GM12892 (cell line): ENCODE measurements around the gene XYLT2.
"Not testable (repeated sequence)": the region's sequence is repeated elsewhere in the genome, so short reads cannot be mapped to it uniquely, and the experiment has no call there.

Experiments
- DNase-seq: peaks from one replicate; pipeline ENCODE4 v3.0.0; 2011; ENCODE audit not compliant: insufficient read length
- FAIRE-seq: peaks from 2 replicates; lab custom pipeline; 2011; peaks lifted over from hg19 to GRCh38; lab: Jason Lieb, UNC
- POLR2A ChIP-seq: IDR thresholded peaks from 2 replicates; pipeline ENCODE4 v1.6.1; 2011; ENCODE audit warnings: low read depth, low read length, control low read depth
- POLR2AphosphoS5 ChIP-seq: IDR thresholded peaks from 2 replicates; pipeline ENCODE4 v1.6.1; 2011; ENCODE audit warnings: low read depth, low read length, control low read depth
- TAF1 ChIP-seq: IDR thresholded peaks from 2 replicates; pipeline ENCODE4 v1.6.1; 2011; ENCODE audit warnings: low read depth, mild to moderate bottlenecking, control low read depth, low read length, borderline replicate concordance

Gene XYLT2

DNA sequence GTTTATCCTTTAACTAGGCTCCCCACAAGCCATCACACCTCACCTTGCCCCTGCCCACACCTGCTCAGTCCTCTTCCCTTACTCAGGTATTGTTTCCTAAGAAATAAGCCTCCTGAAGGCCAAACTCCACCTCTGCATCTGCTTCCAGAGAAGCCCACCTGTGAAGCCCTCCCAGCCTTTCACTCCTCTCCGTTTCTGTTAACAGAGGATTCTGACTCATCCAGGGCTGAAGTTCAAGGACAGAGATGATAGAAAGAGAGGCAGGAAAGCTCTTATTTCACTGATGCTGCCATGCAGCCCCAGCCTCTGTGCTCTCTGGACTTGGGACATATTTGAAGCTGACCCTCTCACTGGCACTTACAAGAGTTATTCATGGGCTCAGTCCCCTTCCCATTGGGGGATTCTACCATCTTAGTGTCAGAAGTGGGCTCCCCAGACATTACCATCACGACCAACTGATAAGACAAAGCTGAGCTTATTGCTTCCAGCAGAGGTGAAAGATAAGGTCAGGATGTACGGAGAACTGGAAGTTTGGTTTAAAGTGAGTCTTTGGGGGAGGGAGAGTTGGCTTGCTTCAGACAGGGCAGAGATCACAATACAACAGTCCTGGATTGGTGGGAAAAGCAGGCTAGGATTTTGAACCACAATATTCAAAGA lies 35.3 kb upstream of the XYLT2 start:
- TF ChIP-seq POLR2A (no peak), POLR2AphosphoS5 (no peak), TAF1 (no peak)
- no peak for FAIRE-seq
- no peak for DNase-seq

DNA sequence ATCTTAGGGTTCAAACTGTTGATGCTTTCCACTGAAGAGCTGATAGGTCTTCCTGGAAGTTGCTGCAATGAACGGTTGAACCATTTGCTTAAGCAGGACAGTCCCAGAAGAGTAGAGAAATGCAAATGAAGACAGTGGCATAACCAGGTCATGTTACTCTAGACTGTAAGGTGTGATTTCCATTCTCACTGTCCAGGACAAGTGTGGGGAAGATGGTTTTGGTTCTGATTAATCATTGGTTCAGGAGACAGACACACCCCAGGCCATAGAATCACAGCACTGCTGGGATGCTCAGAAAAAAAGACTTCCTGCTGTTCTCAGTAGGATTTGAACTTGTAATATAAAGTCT lies 34.8 kb upstream of the XYLT2 start:
- FAIRE-seq (no peak), DNase-seq (no peak)
- no peak for TF ChIP-seq POLR2AphosphoS5
- TF ChIP-seq TAF1, result no peak
- no peak for TF ChIP-seq POLR2A

DNA sequence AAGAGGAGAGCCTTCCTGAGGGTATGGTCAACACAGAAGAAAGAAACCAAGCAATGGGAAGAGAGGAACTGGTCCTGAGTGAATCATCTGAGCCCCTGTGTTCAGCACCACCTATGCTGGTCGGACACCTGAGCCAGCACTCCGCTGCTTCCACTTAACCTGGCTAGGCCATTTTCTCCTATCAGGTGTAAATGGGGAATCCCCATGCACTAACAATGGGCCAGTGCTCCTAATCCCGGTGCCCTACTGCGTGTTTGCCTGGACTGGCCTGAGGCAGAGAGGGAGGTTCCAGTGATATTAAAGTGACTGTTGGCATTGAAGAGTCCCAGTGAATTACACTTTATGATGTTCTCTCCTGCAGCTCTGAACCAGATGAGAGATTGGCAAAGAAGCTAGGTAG lies 34.4 kb upstream of the XYLT2 start:
- FAIRE-seq (no peak), DNase-seq (no peak)
- TF ChIP-seq TAF1 (no peak), POLR2A (no peak), POLR2AphosphoS5 (no peak)

DNA sequence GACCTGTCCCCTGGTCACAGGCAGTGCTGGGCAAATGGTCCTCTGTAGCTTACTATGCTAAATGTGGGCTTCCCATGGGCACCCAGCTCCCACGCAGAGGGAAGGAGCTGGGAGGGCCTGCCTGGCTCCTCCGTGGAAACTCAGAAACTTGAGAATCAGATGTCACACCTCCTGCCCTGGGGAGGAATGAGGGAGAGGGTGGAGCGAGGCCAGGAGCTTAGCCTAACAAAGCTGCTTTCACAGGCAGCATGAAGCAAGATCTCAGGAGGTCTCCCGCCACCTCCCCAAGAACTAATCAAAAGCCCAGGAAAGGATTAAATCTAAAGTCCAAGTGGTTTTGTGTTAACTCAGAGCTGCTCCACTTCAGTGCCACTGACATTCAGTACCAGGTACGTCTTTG lies 33.6 kb upstream of the XYLT2 start:
- FAIRE-seq, result no peak
- TF ChIP-seq TAF1 (no peak), POLR2AphosphoS5 (no peak), POLR2A (no peak)
- DNase-seq, result no peak

- no peak for FAIRE-seq
- TF ChIP-seq POLR2AphosphoS5, result no peak
- TF ChIP-seq POLR2A, result no peak
- no peak for TF ChIP-seq TAF1
These were observed 31.4 kb upstream of the XYLT2 start for GRCh38 chr17:50314456-50315011.

GRCh38 chr17:50316016-50316587 lies 29.8 kb upstream of the XYLT2 start:
- TF ChIP-seq POLR2A (no peak), POLR2AphosphoS5 (no peak), TAF1 (no peak)
- no peak for FAIRE-seq
- no peak for DNase-seq

More at GRCh38 chr17:50314456-50315011, 31.4 kb upstream of the XYLT2 start:
- no peak for DNase-seq

DNA sequence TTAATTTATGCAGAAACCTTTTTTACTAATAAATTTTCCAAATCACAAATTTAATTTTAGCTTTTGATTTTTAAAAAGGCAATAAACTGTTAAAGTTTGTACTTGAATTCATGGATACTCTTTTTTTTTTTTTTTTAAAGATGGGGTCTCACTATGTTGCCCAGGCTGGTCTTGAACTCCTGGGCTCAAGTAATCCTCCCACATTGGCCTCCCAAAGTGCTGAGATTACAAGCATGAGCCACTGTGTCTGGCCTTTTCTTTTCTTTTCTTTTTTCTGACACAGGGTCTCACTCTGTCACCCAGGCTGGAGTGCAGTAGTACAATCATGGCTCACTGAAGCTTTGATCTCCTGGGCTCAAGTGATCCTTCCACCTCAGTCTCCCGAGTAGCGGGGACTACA lies 29.3 kb upstream of the XYLT2 start:
- DNase-seq, FAIRE-seq: not testable (repeated sequence)

GRCh38 chr17:50317121-50317520 lies 28.8 kb upstream of the XYLT2 start:
- FAIRE-seq, result no peak
- TF ChIP-seq POLR2A, result no peak
- TF ChIP-seq TAF1, result no peak
- TF ChIP-seq POLR2AphosphoS5, result no peak
- no peak for DNase-seq

DNA sequence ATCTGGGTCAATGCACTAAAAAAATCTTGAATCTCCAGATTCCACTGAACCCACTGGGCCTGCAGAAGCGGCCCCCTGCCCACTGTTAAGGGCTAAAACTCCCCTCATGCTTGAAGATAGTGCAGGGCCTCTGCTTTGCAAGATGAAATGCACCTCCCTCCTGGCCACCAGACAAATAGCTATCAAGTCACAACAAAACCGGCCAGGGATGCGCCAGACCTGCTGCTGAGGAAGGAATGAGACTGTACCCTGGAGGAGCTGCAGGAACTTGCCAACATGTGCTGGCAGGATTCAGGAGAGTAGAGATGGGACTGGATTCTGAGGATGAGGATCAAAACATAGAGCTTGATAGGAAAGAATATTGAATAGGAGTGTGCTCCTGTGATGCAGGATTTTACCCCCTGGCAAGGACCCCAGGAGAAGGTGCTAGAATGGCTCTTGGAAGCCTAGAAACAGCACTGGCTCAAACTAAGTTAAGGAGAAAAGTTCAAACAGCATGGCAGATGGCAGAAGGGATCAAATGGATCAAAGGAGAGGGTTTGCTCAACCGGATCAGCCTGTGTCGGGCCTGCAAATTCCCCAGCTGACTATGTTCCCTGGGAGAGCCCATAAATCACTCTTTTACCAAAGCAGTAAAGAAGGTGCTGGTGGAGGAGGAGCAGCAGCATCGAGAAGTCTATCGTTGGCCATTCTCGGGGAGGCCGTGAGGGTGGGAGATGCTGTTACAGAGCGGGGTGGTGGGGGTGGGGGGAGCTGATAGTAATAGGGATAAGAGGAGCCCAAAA lies 27.2 kb upstream of the XYLT2 start:
- no peak for DNase-seq
- FAIRE-seq, result no peak
- TF ChIP-seq POLR2AphosphoS5 (no peak), POLR2A (no peak), TAF1 (no peak)

DNA sequence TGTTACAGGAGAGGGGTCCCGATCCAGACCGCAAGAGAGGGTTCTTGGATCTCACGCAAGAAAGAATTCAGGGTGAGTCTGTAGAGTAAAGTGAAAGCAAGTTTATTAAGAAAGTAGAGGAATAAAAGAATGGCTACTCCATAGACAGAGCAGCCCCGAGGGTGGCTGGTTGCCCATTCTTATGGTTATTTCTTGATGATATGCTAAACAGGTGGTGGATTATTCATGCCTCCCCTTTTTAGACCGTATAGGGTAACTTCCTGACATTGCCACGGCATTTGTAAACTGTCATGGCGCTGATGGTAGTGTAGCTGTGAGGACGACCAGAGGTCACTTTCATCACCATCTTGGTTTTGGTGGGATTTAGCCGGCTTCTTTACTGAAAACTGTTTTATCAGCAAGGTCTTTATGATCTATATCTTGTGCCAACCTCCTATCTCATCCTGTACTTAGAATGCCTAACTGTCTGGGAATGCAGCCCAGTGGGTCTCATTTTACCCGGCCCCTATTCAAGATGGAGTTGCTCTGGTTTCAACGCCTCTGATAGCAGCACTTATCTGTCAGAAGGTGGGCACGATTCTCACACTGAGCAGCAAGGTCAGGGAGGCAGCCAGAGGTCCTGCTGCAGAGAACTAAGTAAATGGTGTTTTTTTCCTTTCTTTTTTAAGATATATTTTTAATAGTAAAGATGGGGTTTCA lies 26.5 kb upstream of the XYLT2 start:
- DNase-seq (no peak), FAIRE-seq (no peak)
- TF ChIP-seq POLR2AphosphoS5 (no peak), TAF1 (no peak), POLR2A (no peak)

- DNase-seq (no peak), FAIRE-seq (no peak)
- no peak for TF ChIP-seq TAF1
- no peak for TF ChIP-seq POLR2AphosphoS5
- TF ChIP-seq POLR2A, result no peak
These were observed 23.7 kb upstream of the XYLT2 start for GRCh38 chr17:50322271-50322670.

DNA sequence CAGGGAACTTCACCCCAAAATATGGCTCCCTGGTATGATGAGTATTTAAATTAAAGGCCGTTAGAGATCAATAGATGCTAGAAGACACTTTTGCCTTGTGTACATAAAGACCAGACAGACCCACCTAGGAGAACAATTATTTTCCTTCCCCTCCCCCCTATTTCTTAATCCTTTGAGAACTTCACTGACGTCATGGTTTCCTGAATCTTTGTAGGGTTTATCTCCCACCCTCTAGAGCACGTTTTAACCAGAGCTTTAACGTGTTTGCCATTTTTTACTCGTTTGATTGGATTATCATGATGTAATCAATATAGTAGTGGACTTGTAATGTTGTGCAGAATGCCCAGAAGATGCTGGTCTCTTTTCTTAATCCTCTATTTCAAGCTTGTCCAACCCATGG lies 22.9 kb upstream of the XYLT2 start:
- TF ChIP-seq TAF1, result no peak
- DNase-seq, result no peak
- no peak for FAIRE-seq
